GM20000 (cell line): ENCODE results near the gene DUSP10.

Source experiments
- DNase-seq: peaks from one replicate; pipeline ENCODE4 v3.0.0; 2012; ENCODE audit warnings: low spot score
- TF ChIP-seq, protein P1 (sequence below): IDR thresholded peaks from 2 replicates; pipeline ENCODE4 v1.5.1; 2012; ENCODE audit warnings: mild to moderate bottlenecking, control low read depth; ENCODE audit errors: extremely low read depth, missing control alignments

DUSP10 gene

DNA sequence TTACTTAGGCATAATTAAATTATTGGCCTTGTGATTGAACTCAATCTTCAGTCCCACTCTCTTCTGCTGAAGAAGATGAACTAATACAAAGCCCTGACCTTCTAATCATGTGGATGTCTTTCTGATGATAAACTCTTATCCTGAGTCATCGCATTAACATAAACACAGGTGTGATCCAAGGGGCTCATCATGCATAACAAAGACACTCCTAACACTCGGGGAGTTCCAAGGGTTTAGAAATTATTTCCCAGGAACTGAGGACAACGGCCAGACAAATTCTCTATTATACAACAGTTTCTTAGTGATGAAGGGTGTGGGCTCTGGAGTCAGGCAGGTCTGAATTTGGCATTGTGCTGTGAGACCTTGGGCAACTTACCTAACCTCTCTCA is 18.0 kb downstream of the DUSP10 start:
- DNase-seq, result no peak

DNA sequence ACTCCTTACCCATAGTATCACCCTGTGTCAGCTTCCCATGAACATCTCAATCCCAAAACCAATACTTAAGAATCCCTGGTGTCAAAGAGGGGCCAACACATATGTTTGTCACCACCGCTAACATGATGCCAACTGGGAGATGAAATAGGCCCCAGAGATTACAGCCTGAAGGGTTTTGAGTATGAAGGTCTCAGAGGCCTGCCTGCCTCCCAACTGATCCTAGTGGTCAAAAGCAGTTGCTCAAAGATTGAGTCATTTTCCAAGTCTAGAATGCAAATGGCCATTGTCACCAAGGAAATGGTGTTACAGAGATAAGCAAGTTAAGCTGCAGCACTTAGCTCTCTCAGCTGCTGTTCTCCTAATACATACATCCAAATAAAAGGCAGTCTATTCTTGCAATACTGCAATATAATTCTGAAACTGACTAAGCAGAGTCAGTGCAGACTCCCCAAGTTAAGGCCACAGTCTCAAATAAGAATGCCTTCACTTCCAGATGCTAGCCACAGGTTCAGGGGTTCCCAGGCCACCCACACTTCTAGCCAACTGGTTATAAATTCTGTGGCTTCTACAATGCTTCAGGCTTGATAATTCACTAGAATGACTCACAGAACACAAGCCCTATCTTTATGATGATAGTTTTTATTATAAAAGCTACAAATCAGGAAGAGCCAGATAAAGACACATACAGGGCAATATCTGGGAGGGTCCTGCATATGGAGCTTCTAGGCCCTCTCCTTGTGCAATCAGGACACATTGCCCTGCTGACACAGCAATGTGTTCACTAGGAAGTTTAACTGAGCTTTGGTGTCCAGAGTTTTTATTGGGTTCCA is 18.7 kb downstream of the DUSP10 start:
- TF ChIP-seq, protein P1, sequence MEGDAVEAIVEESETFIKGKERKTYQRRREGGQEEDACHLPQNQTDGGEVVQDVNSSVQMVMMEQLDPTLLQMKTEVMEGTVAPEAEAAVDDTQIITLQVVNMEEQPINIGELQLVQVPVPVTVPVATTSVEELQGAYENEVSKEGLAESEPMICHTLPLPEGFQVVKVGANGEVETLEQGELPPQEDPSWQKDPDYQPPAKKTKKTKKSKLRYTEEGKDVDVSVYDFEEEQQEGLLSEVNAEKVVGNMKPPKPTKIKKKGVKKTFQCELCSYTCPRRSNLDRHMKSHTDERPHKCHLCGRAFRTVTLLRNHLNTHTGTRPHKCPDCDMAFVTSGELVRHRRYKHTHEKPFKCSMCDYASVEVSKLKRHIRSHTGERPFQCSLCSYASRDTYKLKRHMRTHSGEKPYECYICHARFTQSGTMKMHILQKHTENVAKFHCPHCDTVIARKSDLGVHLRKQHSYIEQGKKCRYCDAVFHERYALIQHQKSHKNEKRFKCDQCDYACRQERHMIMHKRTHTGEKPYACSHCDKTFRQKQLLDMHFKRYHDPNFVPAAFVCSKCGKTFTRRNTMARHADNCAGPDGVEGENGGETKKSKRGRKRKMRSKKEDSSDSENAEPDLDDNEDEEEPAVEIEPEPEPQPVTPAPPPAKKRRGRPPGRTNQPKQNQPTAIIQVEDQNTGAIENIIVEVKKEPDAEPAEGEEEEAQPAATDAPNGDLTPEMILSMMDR, result no peak
- no peak for DNase-seq

More for the DNA sequence above, 18.0 kb downstream of the DUSP10 start:
- TF ChIP-seq, protein P1, result no peak

DNA sequence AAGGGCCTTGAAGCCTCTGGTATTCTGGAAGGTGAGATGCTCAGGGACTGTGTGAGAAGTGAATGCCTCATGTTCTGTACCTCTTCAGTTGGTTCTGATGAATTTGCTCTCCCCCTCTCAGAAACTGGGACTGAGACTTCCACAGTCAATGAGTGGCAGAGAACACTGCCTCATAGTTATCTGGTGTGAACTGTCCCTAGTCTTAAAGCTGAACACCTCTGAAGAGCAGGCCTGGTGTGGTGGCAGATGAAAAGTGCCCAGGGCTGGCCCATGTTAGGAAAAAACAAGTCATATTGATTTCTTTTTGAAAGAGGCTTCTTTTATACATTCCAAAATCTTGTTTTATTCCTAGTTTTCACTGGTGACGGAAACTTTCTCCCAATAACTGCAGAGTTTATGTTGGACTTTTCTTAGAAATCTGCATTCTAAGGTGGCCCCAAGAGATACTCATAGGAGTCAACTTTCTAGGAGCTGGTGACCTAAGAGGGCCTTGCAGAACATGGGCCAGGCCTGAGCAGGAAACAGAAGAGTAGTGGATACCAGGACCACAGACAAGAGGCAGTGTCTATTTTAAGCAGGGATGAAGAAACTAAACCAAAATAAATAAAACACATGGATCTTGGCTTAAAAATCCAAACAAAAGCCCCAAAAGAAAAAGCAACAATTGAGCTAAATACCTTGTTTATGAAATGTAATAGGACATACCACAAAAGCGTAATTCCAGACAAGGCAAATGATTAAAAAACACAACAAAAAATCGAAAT is 19.5 kb downstream of the DUSP10 start:
- TF ChIP-seq, protein P1, result no peak
- DNase-seq, result no peak

DNA sequence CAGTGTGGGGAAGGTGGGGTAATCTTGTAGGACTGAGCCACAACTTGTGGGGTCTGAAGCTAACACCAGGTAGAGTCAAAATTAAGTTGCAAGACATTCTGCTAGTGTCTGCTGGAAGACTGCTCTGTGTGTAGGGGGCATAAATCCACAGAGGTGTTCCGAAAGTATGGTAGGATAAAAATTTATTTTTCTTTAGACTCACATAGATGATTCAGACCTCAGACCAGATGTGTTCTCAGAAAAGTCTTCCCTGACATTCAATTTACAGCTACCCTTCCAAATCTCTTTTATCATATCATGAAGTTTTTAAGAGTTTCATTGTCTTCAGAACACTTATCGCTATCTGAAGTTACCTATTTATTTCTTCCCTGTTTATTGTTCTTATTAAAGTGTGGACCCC is 21.3 kb downstream of the DUSP10 start:
- no peak for DNase-seq
- TF ChIP-seq, protein P1, result no peak

DNA sequence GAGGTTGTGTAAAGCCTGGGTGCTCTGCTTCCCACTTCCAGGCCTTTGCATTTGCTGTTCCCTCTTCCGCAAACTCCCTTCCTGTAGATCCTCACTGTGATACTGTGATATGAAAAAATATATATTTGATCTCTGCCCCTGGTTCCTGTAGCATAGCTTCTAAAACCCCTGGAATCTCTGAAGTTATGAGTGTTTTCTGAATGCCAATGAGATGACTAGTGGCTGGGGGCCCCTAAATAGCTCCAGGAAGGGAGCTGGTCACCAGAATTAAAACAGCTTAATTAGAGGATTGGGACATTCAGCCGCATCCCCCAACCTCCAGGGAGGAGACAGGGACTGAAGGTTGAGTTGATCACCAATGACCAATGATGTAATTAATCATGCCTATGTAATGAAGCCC is 21.9 kb downstream of the DUSP10 start:
- no peak for DNase-seq
- TF ChIP-seq, protein P1, result no peak

DNA sequence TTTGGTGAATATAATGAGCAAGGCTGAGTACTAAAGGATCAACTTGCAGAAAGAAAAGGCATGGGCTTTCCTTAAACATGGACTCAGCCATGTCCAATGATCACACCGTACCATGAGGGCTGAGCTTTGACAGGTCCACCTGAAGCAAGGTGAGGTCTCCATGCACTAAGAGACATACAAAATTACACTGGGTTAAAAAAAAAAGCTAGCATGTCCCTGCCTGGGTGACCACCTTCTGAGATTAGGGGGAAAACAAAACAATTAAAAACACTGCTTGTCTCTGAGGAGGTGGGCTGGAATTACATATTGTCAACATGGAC is 22.7 kb downstream of the DUSP10 start:
- DNase-seq, result no peak
- TF ChIP-seq, protein P1, result no peak

DNA sequence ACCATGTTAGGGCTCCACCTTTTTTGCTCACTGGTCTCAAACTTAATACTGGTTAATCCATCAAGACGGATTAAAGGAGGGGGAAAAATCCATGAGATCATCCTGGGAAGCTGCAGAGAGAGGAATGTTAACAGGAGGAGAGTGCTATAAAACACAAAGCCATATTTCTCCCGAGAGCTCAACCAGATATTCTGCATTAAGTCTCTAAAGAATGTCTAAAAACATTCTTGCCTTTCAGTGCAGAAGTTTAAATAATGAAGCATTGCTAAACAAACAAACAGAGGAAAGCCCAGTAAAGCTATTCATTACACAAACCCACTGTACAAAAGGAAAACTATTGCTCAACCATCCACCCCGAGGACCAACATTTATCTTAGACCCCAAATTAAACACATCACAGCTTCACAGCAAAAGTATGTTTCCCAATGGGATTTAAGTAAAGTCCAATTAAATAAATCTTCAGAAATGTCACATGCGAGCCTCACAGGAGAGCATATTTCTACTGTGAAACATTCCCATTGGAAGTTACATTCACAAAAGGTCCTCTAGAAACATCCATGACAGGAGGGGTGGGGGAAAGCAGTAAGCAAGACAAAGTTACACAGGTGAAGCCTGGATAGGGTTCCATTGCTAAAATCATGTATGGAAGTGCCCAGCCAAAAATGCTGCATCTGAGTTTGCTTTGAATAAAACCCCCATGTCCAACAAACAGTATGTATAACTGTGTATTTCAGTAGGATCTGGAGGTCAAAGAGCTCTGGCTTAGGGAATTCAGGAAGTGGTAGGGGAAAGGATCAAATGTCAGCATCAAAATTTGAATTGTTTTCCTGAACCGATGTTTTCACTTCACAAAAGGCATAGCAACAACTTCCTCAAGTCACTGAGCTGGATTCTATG is 23.3 kb downstream of the DUSP10 start:
- DNase-seq, result no peak
- TF ChIP-seq, protein P1, result no peak
